PC-9 (cell line): ENCODE data around the gene ZFYVE26. TPM values are rescaled to one million over a fixed set of nuclear protein-coding genes. Genes with fewer than 3 reads are reported as not detected.

ENCODE experiments used
- BruUV-seq: library from RNA; stranded (reverse); fragments of 400-500 nt; replicated peaks from 2 replicates; lab custom pipeline; 2021; lab: Mats Ljungman, UMichigan
- CTCF ChIA-PET: fragments of 300-600 bp; sonication (Branson Sonifier 250); formaldehyde crosslinking; loops from one replicate; lab custom pipeline; 2022; ENCODE audit warnings: antibody characterized with exemption; lab: Charles Lee
- POLR2A ChIA-PET: fragments of 300-600 bp; sonication (Branson Sonifier 250); formaldehyde crosslinking; loops from one replicate; lab custom pipeline; 2022; ENCODE audit warnings: antibody characterized with exemption; ENCODE audit not compliant: unreplicated experiment; lab: Charles Lee
- DNase-seq, 2 experiments: peaks; one replicate each; pipeline versions ENCODE4 v3.0.0 to v3.0.0-alpha.2; 2015 to 2022; ENCODE audit warnings: mixed read lengths in 1 of 2
- H2AFZ ChIP-seq: fragments of 200-600 bp; sonication (generic); 2 replicates; pipeline ENCODE4 v1.8.1; 2017; ENCODE audit warnings: antibody characterized with exemption
- H3F3A ChIP-seq: fragments of 200-600 bp; sonication (generic); 2 replicates; pipeline ENCODE4 v1.8.1; 2017; ENCODE audit warnings: antibody characterized with exemption, mild to moderate bottlenecking, low read depth; ENCODE audit not compliant: insufficient read depth
- H3K27ac ChIP-seq: fragments of 200-600 bp; sonication (generic); 2 replicates; pipeline ENCODE4 v1.6.1; 2016; ENCODE audit warnings: mixed run types
- H3K27me3 ChIP-seq: fragments of 200-600 bp; sonication (generic); 2 replicates; pipeline ENCODE4 v1.6.1; 2016; ENCODE audit warnings: low read depth, mixed run types; ENCODE audit not compliant: insufficient read depth
- H3K36me3 ChIP-seq: fragments of 200-600 bp; sonication (generic); 2 replicates; pipeline ENCODE4 v1.6.1; 2016; ENCODE audit warnings: low read depth, mixed run types
- H3K4me1 ChIP-seq: fragments of 200-600 bp; sonication (generic); replicated peaks from 2 replicates; pipeline ENCODE4 v1.6.1; 2016; ENCODE audit warnings: mixed run types; ENCODE audit not compliant: insufficient read depth
- H3K4me2 ChIP-seq: fragments of 200-600 bp; sonication (generic); 2 replicates; pipeline ENCODE4 v1.6.1; 2017; ENCODE audit warnings: mixed run types
- H3K4me3 ChIP-seq: fragments of 200-600 bp; sonication (generic); 2 replicates; pipeline ENCODE4 v1.6.1; 2016; ENCODE audit warnings: mixed run types
- H3K79me2 ChIP-seq: fragments of 200-600 bp; sonication (generic); 2 replicates; pipeline ENCODE4 v1.6.1; 2017; ENCODE audit warnings: low read depth, mixed run types
- H3K9me2 ChIP-seq: fragments of 200-600 bp; sonication (generic); 2 replicates; pipeline ENCODE4 v1.8.1; 2017; ENCODE audit warnings: mild to moderate bottlenecking; ENCODE audit not compliant: insufficient read depth
- H3K9me3 ChIP-seq: fragments of 200-600 bp; sonication (generic); 2 replicates; pipeline ENCODE4 v1.8.1; 2016; ENCODE audit warnings: low read depth; ENCODE audit not compliant: insufficient read depth
- H4K20me1 ChIP-seq: fragments of 200-600 bp; sonication (generic); 2 replicates; pipeline ENCODE4 v1.8.1; 2017; ENCODE audit not compliant: insufficient read depth
- CTCF ChIP-seq: fragments of 200-600 bp; sonication (generic); conservative IDR thresholded peaks from 2 replicates; pipeline ENCODE4 v1.6.1; 2017; ENCODE audit warnings: mixed run types, antibody characterized with exemption, mild to moderate bottlenecking, moderate library complexity
- EZH2 ChIP-seq: fragments of 200-600 bp; sonication (generic); IDR thresholded peaks from 2 replicates; pipeline ENCODE4 v1.8.0; 2017; ENCODE audit warnings: antibody characterized with exemption, low read depth
- intact Hi-C: fragments of 100-400 bp; cut with micrococcal nuclease; formaldehyde crosslinking; loops from one replicate; pipeline ENCODE4 v1.10.0; 2022; ENCODE audit not compliant: unreplicated experiment
- total RNA-seq: library from RNA; stranded (reverse); gene quantifications from 2 replicates; pipeline ENCODE4 v1.2.3, GENCODE V29; 2021

Gene ZFYVE26
- total RNA-seq, 1 experiment from 2014 or later: 19.2 TPM

GRCh38 chr14:67846029-67846610, 29.7 kb upstream of the ZFYVE26 start:
- Histone ChIP-seq H3K9me2 (no peaks in the 10 kb centered on the region), H3K4me2 (no peak overlapping the region), H2AFZ (no peak overlapping the region), H3K27ac (no peak overlapping the region), H3F3A (no peaks in the 10 kb centered on the region), H3K27me3 (no peaks in the 10 kb centered on the region), H3K9me3 (no peaks in the 10 kb centered on the region), H3K4me3 (no peak overlapping the region), H3K79me2 (no peaks in the 10 kb centered on the region), H3K4me1 (no peaks in the 10 kb centered on the region), H3K36me3 (no peaks in the 10 kb centered on the region), H4K20me1 (no peaks in the 10 kb centered on the region)
- DNase-seq: no peak
- TF ChIP-seq EZH2 (no peak), CTCF (no peak)
- ChIA-PET CTCF (no interaction called here), POLR2A (no interaction called here)
- no TSS peak for BruUV-seq
- intact Hi-C loops: no loop called here

GRCh38 chr14:67837011-67837624, 20.7 kb upstream of the ZFYVE26 start:
- 0 out of 2 replicates have a peak, but pooled peaks cover 3% of the 10 kb centered on the region for H3K36me3 ChIP-seq
- no peak overlapping the region for H3K4me2 ChIP-seq
- TF ChIP-seq CTCF: peak; percentile 79
- no peak for TF ChIP-seq EZH2
- H3K4me3 ChIP-seq: no peak overlapping the region
- DNase-seq: peak; percentile 40 to 65
- no peaks in the 10 kb centered on the region for H3F3A ChIP-seq
- H4K20me1 ChIP-seq: no peaks in the 10 kb centered on the region
- no peak overlapping the region for H2AFZ ChIP-seq
- no peaks in the 10 kb centered on the region for H3K4me1 ChIP-seq
- ChIA-PET CTCF (interaction anchor here (0.8 to 1.5 kb wide), 2 partner anchors 47 to 1007 kb away, joined by 3 to 6 read pairs; no protein-coding TSS in a partner anchor), POLR2A (interaction anchor here (0.7 kb wide), 1 partner anchor 89 kb away, joined by 4 read pairs; no protein-coding TSS in a partner anchor)
- no peaks in the 10 kb centered on the region for H3K27me3 ChIP-seq
- H3K79me2 ChIP-seq: no peaks in the 10 kb centered on the region
- intact Hi-C loops: loop anchor here (1.0 to 10.0 kb wide), 4 partner anchors 97 to 1268 kb away; no protein-coding TSS in a partner anchor
- H3K27ac ChIP-seq: no peak overlapping the region
- BruUV-seq: no TSS peak
- no peaks in the 10 kb centered on the region for H3K9me2 ChIP-seq
- H3K9me3 ChIP-seq: no peaks in the 10 kb centered on the region

GRCh38 chr14:67835596-67835995, 19.2 kb upstream of the ZFYVE26 start:
- intact Hi-C loops: loop anchor here (5.0 to 10.0 kb wide), 2 partner anchors 1007 to 1269 kb away; no protein-coding TSS in a partner anchor
- DNase-seq: no peak
- Histone ChIP-seq H3K36me3 (0 out of 2 replicates have a peak, but pooled peaks cover 3% of the 10 kb centered on the region), H3F3A (no peaks in the 10 kb centered on the region), H3K27me3 (no peaks in the 10 kb centered on the region), H3K4me1 (no peaks in the 10 kb centered on the region), H3K9me3 (no peaks in the 10 kb centered on the region), H3K79me2 (no peaks in the 10 kb centered on the region), H3K27ac (no peak overlapping the region), H3K4me2 (no peak overlapping the region), H2AFZ (no peak overlapping the region), H3K4me3 (no peak overlapping the region), H3K9me2 (no peaks in the 10 kb centered on the region), H4K20me1 (no peaks in the 10 kb centered on the region)
- ChIA-PET CTCF (interaction anchor here (1.1 kb wide), 1 partner anchor 566 kb away, joined by 3 read pairs; no protein-coding TSS in a partner anchor), POLR2A (no interaction called here)
- BruUV-seq: no TSS peak
- TF ChIP-seq CTCF: no peak
- TF ChIP-seq EZH2: no peak
